Measurements from ENCODE around the gene CR1. TPM values are rescaled to one million over a fixed set of nuclear protein-coding genes. Genes with fewer than 3 reads are reported as not detected.
A peak's percentile ranks its signal among the peaks of the same experiment; 100 is the strongest.

Gene CR1
- total and polyA plus RNA-seq, 9 of the 15 experiments (the other 6 are each of a cell fraction or from before 2014, with no cell fraction given): 0.07 to 0.47 (median 0.18) TPM

DNA sequence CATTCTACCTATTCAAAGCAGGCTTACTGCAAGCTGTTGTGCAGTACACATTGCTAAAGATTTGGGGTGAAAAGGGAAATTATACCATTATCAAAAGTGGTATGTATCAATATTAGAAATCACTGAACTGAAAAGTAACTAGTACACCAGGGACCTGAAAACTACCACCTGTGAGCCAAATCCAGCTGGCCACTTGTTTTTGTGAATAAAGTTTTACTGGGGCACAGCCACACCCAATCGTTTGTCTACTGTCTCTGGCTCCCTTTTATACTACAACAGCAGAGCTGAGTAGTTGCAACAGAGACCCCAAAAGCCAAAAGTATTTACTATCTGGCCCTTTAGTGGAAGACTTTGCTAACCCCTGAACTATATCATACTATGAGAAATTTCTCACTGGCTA lies 135.2 kb downstream of the CR1 start (continued):
- TF ChIP-seq, protein P1, sequence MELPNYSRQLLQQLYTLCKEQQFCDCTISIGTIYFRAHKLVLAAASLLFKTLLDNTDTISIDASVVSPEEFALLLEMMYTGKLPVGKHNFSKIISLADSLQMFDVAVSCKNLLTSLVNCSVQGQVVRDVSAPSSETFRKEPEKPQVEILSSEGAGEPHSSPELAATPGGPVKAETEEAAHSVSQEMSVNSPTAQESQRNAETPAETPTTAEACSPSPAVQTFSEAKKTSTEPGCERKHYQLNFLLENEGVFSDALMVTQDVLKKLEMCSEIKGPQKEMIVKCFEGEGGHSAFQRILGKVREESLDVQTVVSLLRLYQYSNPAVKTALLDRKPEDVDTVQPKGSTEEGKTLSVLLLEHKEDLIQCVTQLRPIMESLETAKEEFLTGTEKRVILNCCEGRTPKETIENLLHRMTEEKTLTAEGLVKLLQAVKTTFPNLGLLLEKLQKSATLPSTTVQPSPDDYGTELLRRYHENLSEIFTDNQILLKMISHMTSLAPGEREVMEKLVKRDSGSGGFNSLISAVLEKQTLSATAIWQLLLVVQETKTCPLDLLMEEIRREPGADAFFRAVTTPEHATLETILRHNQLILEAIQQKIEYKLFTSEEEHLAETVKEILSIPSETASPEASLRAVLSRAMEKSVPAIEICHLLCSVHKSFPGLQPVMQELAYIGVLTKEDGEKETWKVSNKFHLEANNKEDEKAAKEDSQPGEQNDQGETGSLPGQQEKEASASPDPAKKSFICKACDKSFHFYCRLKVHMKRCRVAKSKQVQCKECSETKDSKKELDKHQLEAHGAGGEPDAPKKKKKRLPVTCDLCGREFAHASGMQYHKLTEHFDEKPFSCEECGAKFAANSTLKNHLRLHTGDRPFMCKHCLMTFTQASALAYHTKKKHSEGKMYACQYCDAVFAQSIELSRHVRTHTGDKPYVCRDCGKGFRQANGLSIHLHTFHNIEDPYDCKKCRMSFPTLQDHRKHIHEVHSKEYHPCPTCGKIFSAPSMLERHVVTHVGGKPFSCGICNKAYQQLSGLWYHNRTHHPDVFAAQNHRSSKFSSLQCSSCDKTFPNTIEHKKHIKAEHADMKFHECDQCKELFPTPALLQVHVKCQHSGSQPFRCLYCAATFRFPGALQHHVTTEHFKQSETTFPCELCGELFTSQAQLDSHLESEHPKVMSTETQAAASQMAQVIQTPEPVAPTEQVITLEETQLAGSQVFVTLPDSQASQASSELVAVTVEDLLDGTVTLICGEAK (IDR thresholded peaks at IDR 0.05): peak; percentile 91
- TF ChIP-seq, protein P1 (CRISPR knock-in tag; IDR thresholded peaks at IDR 0.05): peak; percentile 74
